Activated T-cell treated with anti-CD3 and anti-CD28 coated beads, Interleukin-2, amount 50 U/mL, for 1 hour (primary cell): ENCODE results near the gene ZBTB20.
A peak's percentile ranks its signal among the peaks of the same experiment; 100 is the strongest.

ENCODE experiments used
- DNase-seq: peaks from one replicate; pipeline ENCODE4 v3.0.0-alpha.2; 2020

Gene ZBTB20

DNA sequence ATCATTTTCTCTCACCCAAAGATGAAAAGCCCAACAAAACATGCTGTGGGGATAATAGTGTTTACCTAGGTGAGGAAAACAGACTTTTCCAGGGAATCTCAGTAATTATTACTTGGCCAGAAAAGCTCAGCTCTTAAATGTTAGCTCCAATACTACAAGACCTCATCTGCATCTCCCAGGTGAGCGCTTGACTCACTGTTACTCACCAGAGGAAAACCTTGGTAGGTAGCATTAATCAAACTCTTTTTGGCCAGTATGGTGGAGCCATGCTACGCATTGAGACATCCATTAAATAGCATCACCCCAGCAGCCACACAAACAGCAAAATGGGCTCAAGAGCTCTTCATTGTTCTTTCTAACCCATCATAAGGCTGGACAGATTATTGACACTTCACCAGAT is 754.3 kb downstream of the ZBTB20 start:
- DNase-seq = no peak

DNA sequence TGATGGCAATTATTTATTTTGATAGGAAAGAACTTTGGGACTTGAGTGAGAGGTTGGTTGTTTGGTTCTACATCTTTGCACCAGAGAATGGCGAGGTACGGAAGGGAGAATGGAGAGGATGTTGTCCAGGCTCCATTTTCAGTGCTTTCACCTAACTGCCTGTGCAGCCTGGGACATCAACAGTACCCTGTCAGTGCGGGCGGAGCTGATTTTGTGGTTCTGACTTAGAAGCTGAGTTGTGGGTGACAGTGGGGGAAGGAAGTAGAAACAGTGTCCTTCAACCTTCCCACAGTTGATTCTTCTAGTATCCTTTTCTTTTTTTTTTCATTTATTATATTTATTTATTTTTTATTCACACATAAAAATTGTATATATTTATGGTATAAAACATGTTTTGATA is 757.9 kb downstream of the ZBTB20 start:
- no peak for DNase-seq

DNA sequence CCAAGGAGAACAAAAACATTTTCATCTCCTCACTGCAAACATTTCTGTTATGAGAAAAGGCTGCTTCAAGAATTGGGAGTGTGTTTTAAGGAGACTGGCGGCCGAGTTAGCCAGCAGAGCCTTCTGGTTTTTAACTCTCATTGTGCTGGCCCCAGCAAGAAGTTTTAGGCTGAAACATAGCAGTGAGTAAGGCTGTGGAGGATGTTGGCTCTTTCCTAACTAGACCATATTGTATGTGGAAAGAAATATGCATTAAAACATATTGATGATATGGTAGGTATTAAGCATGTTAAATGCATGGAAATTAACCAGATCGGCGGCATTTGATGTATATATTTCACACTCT is 762.6 kb downstream of the ZBTB20 start:
- no peak for DNase-seq

DNA sequence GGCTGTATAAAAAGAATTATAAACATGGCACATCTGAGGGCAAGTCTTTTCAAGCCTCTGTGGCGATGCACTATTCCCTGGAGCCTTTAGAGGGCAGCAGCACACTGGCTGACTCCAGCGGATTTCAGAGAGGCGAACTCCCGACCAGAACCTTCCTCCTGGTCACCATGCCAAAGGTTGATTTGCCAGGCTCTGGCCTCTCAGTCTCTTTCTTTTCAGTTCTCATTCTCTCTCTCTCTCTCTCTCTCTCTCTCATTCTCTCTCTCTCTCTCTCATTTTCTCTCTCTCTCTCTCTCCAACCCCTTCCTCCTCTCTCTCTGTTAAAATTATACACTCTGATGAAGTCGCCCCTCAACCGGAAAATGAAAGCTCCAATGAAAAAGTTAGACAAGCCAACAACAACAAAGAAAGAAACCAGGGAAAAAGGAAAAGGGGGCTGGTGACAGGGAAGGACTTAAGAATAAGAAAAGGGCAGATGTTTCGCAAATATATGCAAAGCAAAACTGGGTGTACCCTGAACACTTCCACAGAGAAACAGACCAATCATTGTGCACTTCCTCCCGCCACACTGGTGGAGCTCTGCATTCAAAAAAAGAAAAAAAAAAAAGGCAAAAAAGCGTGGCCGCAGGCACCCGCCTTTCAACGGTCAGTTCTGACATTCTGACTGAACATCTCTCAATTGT is 763.1 kb downstream of the ZBTB20 start:
- peak; percentile 66 for DNase-seq

DNA sequence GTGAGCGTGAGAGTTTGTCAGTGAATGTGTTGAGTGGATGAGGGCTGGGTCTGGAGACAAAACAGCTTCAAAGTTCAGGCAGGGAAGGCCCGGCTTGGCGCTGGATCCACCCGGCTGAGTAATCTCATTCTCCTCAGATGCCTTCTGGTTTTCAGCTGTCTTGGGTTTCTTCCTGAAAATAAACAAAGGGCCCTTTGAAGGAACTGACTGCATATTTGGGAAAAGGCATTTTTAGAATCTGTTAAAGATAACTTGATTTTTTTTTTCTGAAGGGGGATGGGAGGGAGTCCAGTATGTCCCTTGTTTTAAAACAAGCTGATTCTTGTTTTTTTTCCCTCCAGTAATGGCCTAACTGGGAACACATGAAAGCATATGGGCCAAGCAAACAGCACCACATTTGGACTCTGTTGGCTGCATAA is 766.8 kb downstream of the ZBTB20 start:
- DNase-seq = no peak

DNA sequence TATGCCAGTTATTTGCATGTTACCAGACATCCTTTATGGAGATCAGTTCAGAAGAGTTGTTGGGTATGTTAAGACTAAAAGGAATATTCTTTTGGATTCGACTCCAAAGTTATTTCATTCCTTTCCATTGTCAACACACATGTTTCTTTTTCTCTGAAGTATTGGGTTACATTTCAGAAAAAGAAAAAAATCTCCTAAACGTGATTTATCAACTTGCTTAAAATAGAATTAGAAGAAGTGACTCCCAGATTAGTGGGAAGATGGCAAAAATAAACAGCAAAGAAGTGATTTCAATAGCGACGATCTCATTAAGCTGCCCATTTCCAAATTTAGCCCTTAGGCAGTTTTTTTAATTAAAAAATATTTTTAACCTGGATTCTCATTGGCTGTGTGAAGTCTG is 767.8 kb downstream of the ZBTB20 start:
- DNase-seq = no peak

DNA sequence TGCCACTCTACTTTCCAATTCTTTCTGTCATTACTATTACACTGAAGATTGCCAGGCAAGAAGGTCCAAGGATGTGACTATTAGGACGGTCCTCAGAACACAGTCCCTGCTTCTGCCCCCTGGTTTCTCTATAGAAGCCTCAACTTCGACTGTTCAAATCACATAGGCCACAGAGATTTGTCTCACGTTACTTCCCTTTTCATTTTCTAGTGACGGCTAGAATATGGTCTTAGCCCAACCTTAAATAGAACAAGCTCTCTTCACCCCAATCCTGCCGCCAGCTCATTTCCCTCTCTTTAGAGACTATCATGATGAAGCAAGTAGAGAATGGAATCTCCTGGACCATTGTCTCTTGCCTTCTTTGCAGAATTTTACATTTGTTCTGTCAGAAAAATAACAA is 768.3 kb downstream of the ZBTB20 start:
- no peak for DNase-seq

DNA sequence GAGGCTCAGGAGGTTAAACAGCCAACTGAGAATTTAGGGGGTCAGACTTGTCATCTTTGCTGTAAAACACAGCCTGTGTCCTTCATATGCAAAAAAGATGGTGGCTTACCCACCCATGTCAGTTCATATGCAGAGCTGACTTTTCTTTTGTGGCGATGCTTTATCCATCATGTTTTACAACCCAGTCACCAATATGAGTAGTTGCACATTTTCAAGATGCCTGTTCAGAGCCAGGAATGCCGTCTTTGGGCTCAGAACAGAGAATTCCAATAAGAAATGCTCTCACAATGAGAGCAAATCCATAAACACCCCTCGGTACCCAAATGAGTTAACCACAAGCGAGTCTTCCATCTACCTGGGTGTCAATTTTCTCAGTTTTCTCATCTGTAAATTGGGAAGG is 769.7 kb downstream of the ZBTB20 start:
- no peak for DNase-seq

DNA sequence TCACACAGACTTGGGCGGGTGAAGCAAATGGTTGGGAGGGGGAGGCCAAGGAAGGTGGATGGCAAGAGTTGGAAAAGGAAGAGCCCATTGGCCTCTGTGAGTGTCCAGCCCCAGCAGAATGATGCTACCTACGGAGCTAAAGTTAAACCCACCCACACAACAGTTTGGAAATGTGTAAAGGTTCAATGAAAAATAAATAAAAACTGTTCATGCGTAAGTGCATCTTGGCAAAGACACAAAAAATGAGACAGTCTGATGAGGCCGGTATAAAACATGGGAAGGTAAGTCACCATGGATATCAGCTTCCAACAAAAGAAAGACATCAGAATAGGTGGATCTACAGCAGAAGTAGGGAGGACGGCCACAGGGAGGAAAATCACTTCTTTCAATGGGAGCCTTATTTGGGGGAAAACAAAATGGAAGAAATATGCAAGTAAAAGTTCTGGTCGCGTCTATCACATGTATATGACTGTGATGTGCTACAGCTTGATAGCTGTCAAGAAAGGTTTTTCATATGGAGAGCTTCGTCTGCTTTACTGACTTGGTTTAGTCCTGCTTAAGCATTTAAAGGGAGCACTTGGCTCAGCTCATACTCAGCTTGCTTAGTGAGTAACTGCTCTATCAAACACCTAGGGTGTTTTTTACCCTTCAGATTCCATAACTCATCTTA is 770.4 kb downstream of the ZBTB20 start:
- no peak for DNase-seq

DNA sequence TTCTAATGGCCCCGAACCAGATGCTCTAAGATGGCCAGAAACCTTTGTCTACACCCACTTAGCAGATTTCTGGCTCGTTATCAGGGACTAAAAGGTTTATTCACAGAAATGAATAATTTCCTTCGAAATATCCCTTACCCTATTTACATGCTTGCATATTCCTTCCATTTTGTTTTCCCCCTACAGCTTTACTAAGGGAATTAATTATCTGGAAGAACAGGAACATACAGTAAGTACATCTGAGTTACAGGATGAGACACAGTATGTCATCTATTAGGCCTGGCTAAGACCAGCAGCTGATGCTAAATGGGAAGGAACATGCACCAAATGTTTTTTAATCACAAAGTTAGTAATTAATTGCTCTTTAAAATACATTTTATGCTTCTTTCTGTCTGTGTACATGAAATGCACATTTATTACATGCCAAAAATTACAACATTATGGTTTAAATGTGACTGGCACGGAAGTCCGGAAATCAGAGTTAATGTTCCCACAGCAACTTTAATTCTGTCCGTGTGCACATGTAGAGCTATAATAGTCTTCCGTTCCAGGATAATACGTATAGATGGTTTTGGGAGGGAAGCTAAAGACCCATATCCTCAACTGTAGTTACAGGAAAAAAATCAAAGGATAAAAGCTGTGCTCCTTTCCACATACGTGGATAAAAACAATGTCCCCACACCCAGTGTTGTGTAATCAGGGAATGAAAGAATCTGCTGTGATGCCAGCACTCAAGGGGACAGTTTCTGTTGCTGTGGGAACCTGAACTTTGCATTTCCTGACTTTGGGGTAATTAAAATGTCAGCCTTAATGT is 771.3 kb downstream of the ZBTB20 start:
- no peak for DNase-seq

DNA sequence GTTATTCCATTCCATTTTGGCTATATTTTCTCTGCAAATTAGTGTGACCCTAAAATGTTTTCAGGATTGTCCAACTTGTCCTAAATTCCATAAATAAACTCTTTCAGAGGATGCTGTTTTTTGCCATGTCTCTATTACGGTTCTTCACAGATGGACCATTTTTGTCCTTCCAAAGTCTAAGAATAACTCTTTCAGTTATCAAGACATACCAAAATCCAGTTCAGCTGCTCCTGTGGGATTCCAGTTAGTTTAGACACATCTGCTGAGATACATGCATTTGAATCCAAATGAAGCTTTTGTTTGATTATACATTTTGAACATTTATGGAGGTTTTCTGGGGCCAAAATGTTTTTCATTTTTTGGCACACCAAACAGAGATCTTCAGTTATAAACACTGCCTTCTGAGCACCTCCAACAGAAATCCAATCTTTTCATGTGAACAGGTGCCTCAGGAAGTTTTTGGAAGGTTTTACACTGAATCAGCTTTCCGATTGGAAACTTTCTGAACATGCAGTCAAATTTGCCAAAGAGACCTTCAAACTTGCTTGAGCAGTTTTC is 772.6 kb downstream of the ZBTB20 start:
- DNase-seq = no peak

DNA sequence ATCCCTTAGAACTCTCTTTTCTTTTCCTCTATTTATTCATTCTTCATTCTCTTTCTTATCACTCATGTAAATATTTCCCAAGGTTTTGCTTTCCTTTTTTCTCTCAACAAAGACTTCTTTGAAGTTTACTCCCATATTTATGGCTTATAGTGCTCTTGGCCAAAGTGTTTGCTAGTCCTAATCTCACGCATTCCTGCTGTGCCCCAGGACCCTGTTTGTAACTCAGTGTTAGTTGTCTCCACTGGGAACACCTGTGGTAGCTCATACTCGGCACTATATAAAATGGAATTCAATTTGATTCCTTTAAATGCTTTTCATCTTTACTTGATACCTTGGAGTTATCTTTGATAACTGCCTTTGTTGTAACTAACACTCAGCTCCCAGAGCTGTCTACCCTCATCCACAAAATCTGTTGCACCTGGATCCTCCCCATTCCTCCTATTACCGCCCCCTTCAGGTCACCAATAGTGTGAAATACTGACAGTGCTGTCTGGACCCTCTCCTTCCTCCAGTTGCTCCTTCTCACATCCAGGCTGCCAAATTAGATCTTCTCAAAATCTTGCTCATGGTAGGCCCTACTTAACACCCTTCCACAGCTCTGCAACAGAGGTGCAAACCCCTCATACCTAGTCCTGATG is 776.4 kb downstream of the ZBTB20 start:
- DNase-seq = no peak

DNA sequence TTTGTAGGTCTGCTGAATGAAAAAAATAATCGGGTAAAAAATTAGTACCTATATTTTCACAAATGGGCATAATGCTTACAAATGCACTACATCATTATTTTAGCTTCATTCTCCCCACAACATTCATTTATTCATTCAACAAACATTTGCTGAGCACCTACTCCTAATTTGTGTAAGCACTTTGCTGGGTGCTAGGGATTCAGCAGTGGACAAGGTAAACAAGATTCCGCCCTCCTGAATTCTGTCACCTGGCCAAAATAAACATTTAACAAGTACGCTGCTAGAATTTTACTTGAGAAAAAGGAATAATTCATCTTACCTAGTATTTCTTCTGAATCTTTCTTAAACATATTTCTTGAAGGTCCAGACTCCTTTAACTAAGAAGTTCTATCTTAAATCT is 781.2 kb downstream of the ZBTB20 start:
- DNase-seq = no peak

DNA sequence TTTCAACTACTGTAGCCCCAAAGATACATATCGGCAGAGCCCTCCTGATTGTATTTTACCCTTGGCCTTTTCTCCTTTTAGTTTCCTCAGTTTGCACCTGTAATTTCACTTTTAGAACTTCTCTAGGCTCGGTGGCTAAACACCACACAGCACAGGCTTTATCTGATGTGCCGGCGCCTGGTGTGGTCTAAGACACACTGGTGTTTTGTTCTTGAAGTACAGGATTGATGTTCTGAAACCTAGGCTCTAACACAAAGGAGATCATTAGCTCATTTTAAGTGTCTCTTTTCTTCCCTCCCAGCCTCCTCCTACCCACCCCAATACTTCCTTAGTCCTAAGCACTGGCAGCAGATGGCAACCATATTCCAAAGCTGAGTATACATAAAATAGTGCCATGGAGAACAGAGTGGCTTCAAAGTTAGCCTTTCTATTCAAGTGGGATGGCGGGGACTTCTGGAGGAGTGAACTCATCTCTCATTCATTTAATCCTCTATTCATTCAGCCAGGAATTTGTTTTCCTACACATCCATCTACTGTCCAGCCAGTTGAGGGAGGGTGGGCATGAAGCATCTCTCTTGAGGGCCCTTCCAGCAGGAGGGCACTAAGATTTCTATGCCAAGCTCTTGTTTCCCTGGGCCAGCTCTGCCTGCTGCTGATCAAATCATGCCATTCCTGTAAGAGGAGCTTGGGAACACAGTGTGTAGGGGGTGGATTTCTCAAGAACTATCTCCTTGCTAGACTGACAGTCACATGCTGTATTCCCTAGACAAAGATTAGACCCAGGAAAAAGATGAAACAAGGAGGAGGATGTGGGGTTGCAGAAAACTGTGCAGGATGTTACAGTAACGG is 782.1 kb downstream of the ZBTB20 start:
- no peak for DNase-seq

DNA sequence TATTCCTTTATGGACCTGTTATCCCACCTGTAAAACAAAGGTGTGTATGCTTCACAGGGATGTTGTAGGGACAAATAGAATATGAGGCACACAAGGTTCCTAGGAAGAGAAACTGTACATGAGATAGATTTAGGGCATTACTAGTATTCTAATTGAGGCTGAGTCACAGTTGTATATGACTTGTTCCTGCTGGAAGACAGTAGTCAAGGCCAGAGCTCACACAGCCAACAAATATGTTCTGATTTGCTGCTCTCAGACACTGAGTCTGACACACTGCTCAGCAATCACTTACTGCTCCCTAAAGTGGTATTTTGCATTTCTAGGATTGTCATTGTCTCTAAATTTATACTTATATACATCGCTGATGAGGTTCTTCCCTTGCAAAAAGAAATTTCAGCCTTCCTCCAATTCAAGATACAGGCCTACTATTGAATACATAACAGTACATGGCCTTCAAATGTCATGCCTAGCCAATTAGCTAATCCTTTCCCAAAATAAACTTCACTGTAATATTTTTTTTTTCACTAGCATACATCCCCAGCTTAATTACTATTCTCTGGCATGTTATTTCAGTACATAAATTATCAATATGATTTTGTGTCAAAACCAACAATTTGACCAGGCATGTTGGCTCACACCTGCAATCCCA is 783.4 kb downstream of the ZBTB20 start:
- DNase-seq = no peak

DNA sequence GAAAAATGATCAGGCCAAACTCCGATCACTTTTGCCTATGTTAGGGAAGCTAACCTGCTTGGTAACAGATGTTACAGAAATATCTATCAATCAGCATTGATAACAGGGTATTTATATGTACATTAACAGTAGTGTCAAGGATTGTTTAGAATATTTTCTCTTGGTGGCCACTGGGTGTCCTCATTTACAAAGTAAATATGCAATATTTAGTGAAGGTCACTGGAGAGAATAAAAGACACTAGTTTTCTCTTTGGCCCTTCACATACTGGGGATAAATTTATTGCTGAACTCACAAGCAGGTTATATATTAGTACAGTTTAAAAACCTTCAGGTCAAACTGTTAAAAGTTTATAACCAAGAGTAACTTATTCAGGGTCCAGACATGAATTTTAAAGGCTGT is 784.3 kb downstream of the ZBTB20 start:
- no peak for DNase-seq

DNA sequence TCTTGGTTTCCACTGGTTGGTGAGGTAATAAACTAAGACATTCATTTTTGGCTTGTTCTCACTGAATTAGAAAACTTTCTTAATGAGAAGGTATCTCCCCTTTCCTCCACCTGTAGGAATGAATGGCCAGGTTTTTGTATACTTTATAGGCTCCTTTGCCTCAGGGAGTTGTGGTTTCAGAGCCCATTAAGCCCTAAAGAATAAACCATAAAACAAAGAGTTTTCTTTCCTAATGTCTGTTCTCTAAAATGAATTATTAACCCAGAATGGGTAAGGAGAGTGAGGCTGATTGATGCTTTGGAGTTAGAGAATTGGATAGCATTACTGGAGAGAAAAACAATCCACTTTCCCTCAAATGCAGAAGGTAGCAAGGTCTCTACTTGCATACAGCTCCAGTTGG is 785.7 kb downstream of the ZBTB20 start:
- DNase-seq = no peak

DNA sequence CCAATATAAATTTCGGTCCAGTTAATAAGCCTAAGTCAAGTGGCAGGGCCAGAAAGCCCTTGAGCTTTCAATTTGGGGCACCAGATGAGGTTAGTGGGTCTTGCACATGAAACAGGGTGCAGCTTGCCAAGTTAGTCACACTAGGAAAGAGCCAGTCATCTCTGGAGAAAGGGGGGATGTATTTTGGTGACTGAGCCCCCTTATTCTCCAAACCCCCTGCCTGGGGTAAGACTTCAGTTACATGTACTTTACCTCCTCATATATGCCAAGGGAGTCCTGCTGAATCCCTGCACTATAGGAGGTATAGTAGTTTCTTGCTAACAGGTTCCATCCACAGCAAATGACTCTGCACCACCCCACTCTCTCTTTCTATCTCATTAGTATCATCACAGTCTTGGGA is 790.6 kb downstream of the ZBTB20 start:
- DNase-seq = no peak

DNA sequence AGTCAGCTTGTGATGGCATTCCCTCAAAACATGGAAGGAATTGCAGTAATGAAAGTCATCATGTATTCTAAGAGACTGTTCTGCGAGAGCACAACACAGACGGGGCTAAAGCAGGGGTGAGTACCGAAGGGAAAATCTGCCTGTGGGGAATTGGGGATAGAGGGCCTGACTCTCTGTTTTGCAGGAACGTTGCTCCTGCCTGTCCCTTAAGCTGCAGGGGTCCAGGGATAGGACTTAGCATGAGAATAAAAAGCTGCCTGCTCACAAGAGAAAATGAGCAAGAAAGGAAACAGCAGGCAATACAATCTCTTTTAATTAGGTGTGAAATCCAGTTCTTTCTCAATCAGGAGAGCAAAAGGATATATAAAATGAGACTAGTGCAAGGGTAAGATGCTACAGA is 791.0 kb downstream of the ZBTB20 start:
- no peak for DNase-seq

DNA sequence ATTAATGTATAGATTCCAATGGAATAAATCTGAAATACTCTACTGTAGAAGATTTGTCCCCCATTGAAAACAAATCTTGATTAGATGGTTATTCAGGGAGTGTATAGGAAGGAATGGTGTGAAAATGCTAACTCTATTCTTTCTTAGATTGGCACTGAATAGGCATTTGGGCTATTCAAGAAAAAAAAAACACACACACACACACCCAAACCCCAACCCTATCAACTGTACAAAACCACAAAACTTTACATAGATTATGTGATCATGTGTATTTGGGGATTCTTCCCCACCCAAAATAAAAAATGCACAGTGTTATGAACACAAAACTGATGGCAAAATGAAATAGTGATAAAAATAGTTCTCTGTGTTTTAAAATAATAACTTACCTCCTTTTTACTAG is 791.4 kb downstream of the ZBTB20 start:
- DNase-seq = no peak

DNA sequence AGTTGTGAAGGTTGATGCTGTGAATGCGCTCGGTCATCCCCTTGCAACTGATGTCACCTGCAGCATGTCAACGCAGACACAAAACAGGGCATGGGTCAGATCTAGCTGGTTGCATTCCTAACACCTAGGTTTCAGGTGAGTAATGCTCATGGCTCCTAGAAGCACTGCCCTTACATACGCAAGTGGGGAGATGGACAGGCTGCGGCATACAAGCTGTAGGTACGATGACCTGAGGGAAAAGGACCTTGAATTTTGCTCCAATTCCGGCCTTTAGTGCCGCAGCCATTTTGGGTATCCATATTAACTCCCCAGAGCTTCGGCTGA is 795.3 kb downstream of the ZBTB20 start:
- no peak for DNase-seq
